KG1 (cell line): ENCODE results near the gene GALNT13.

Experiments used
- DNase-seq: peaks from one replicate; lab custom pipeline; 2025; lab: John Stamatoyannopoulos, UW

GALNT13 gene

DNA sequence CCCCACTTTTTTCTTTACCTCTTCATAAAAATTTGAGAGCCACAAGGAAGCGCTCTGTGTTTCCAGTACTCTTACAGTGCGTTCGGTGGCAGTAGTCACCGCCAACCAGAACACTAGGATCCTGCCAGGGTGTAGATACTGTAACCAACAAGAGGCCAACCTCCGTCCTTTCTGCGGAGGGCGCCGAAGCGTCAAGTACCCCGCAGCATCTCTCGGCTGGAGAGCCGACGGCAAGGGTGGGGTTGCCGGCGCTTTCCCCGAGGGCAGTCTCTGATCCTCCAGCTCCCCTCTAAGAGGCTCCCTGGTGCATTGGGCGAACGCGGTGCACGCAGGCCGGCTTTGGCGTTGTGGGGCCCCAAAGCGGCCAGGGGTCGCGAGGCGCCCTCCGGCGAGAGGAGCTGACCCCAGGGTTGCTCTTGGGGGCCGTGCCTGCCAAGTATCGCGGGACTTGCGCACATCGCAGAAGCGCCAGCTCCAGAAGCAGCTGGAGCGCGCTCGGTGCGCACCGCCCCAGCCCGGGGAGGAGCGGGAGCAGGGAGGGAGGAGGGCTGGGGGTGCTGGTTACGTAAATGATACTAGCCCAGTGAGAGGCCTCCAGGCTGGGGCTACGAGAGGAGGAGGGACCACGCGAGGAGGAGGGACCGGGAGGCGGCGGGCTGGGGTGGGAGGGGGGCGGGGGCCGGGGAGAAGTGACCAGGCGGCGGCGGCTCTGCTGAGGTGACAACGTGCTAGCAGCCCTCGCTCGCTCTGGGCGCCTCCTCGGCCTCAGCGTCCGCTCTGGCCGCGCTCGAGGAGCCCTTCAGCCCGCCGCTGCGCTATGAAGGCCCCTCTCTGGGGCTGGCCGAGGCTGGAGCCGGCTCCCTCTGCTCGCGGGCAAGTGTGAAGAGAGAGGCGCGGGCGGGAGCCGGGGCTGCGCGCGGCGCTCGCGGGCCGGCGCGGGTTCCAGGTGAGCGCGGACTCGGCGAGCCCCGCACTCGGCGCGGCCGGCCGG, at the start of gene GALNT13:
Gene GALNT13 (plus strand): TSS at position 692 of the 991 bp plus-strand sequence.
- no peak for DNase-seq

DNA sequence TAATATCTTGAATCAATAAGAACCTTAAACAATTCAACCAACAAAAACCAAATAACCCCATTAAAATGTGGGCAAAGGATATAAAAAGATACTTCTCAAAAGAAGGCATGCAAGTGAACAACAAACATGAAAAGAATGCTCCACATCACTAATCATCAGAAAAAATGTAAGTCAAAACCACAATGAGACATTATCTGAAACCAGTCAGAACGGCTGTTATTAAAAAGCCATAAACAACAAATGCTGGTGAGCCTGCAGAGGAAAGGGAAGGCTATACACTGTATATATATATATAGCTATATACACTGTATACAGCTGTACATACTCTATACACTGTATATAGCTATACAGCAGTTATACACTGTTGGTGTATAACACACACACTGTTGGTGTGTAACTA, 47.8 kb upstream of the GALNT13 start:
- DNase-seq: no peak

GRCh38 chr2:153828335-153828734, 43.4 kb upstream of the GALNT13 start:
- DNase-seq: no peak

DNA sequence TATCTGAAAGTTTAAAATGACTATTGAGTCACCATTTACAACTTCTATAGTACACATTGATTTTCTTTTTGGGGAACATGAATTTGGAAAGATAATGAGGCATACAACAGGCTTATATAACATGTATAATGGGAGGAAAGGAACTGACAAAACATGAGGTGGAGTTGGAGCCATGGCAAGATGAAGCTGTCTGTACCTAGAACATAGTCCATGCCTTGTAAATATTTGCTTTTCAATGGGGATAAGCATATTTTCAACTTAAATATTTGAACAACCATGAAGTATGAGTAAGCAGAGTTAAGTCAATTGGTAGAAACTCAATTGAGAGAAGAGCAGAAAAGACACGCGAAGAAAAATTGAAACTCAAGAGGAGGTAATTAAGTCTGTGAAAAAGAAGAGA, 37.1 kb upstream of the GALNT13 start:
- no peak for DNase-seq

- DNase-seq: no peak
These were observed 13.5 kb upstream of the GALNT13 start for GRCh38 chr2:153858250-153858649.

DNA sequence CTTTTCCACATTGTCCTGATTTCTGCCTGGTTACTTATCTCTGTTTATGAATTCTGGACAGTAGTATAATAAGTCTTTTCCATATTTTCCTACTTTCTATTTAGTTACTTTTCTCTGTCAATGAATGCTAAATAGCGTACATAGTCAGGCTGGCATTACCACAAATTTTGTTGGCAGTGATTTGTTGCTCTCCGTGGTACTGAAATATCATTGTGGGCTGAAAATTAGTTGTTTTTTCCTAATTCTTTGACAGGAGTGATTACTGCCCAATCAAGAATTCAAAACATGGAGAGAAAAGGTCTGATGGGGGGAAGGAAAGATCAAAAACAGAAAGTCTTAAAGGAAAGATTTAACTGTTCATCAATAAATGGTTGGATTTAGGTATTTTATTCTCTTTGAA, 7.7 kb upstream of the GALNT13 start:
- no peak for DNase-seq

DNA sequence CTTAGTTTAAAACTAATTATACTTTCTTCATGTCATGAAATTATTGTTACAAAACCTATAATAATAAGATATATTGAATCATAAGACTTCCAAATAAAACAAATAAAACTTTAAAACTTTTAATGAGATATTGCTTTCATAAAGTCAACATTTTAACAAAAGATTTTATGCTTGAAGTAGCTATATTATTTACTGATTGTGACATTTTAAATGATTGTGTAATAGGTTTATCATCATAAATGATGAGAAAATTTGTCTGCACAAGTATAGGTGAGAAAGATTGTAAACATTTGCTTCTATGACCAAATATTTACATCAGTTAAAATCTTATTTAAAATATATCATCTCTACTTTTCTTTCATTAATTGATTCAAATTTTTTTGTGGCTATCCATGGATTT, 5.1 kb upstream of the GALNT13 start:
- DNase-seq: no peak

GRCh38 chr2:153870308-153870707, 1.4 kb upstream of the GALNT13 start:
- DNase-seq: no peak

- DNase-seq: no peak
These were observed 759 bp downstream of the GALNT13 start for GRCh38 chr2:153872311-153873051.

GRCh38 chr2:153873052-153874048, 1.6 kb downstream of the GALNT13 start:
- DNase-seq: no peak

DNA sequence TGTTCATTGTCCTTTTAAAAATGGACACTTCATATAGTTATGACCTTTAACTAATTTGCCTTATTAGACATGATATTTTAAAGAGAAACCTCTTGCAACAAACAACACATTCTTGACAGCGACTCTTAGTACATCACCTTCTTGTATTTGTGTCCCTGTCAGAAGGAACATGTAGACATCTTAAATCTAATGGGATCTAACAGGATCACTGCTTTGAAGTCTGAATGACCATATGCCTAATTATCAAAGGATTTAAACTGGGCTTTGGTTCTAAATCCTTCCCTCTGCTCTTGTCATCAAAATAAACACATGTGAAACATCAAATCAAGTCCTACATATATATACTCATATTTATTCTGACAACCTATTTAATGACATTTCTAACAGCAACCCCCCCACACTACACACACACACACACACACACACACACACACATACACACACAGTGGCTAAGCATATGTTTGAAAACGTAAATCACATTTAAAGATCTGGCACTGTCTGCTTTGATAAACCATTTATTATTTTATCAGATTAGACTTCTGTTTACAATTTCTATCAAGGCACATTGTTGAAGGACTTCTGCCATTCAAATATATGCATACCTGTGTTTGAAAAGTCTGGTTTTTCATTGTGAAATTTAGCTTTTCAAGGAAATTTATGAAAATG, 4.2 kb downstream of the GALNT13 start:
- no peak for DNase-seq

DNA sequence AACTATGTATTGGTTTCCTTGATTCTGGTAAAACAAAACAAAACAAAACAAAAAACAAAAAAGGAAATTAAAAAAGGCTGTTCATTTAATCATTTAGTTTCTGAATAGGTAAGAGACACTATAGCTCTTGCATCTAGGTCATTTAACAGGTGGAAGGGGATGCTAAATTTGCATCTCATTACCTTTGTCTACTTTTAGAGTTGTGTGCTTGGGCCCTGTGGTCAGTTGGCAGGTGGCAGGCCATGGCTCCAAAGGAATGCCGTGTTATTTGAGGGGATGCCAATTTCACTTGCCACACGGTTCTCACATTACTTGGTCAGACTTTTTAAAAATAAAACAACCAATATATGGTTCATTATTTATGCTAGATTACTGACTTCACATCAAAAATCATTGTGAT, 9.2 kb downstream of the GALNT13 start:
- no peak for DNase-seq

DNA sequence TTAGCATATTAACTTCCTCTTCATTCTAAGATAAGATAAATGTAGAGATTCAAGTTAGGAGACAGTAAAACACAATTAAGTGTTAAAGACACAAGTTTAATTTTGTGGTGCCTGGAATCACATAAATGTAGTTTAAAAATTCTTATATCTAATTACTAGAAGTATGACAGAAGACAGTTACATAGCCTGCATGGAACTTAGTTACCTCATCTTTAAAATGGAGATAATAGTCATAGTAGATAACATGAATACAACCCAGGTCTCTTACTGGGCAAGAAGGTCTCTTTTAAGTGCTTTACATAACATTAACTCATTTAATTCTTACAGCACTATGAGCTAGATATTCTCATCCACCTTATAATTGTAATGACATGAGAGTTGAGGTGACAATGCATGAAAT, 15.1 kb downstream of the GALNT13 start:
- DNase-seq: no peak

DNA sequence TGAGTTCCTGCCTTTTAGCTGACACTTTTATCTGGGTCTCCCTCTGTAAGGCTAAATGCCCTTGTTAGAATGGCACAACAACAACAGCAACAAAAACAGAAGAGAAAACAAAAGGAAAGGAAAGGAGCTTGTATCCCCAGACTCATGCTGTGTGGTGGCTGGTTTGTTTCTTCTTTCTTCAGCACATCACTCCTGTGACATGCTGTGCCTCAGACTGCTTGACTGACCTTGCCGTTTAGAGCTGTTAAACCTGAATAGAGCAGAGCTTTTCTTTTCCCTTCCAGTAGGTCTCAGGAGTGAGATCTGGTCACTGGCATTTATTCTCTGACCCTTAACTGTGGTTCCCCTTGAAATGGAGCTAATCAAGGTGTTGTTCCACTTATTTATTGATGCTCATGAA, 18.9 kb downstream of the GALNT13 start:
- no peak for DNase-seq

- DNase-seq: no peak
These were observed 19.3 kb downstream of the GALNT13 start for GRCh38 chr2:153891051-153891450.

- no peak for DNase-seq
These were observed 41.2 kb downstream of the GALNT13 start for GRCh38 chr2:153912798-153913396.

GRCh38 chr2:153917570-153917969, 45.8 kb downstream of the GALNT13 start:
- no peak for DNase-seq

- DNase-seq: no peak
These were observed 63.8 kb downstream of the GALNT13 start for GRCh38 chr2:153935511-153935910.

DNA sequence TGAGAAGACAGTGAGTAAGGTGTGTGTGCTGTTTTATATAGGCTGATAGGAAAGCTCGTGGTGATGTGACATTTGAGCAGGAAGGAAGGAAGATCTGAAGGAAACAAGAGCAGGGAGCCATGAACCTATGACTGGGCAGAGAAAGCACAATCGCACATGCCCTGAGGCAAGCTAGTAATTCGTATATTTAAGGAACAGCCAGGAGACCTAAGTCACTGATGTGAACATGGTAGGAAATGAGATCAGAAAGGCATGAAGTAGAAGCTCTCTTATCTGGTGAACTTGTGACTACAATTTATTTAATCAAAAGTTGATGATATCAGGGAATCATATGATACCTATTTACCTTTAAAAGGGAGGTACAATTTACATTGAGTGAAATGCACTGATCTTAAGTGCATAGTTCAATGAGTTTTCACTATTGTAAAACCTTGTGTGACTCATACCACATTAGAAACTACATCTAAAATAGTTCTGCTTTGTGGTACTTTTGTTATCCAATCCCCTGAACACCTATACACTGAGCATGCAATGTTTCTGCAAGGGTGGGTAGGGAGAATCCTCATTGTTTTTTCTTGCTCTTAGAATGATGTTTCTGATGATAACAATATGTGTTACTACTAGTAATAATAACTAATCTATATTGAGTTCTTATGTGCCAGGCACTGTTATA, 67.5 kb downstream of the GALNT13 start:
- DNase-seq: no peak

GRCh38 chr2:153940511-153940910, 68.8 kb downstream of the GALNT13 start:
- DNase-seq: no peak
